ENCODE results near the gene GSTA3.
"Not testable (repeated sequence)": the region's sequence is repeated elsewhere in the genome, so short reads cannot be mapped to it uniquely, and the experiment has no call there.

GSTA3 gene

GRCh38 chr6:52909531-52909930 lies at the start of gene GSTA3:
Gene GSTA3 (minus strand): TSS chr6:52909698. CDS start chr6:52905834, 3,864 bp downstream.
- DNase-seq, result no peak

- no peak for DNase-seq
These were observed 49.2 kb upstream of the GSTA3 start for GRCh38 chr6:52958546-52959255.

GRCh38 chr6:52955871-52956270 lies 46.4 kb upstream of the GSTA3 start:
- no peak for DNase-seq

GRCh38 chr6:52953911-52954839 lies 44.7 kb upstream of the GSTA3 start:
- DNase-seq, result no peak

- peak; percentile 16 for DNase-seq
These were observed 36.8 kb upstream of the GSTA3 start for GRCh38 chr6:52946306-52946705.

GRCh38 chr6:52942821-52943220 lies 33.3 kb upstream of the GSTA3 start:
- DNase-seq, result not testable (repeated sequence)

- DNase-seq, result no peak
These were observed 32.7 kb upstream of the GSTA3 start for GRCh38 chr6:52942221-52942620.

- DNase-seq, result no peak
These were observed 28.4 kb upstream of the GSTA3 start for GRCh38 chr6:52937908-52938307.

- no peak for DNase-seq
These were observed 24.3 kb upstream of the GSTA3 start for GRCh38 chr6:52933778-52934177.

- no peak for DNase-seq
These were observed 21.9 kb upstream of the GSTA3 start for GRCh38 chr6:52931351-52931750.

- peak; percentile 90 for DNase-seq
These were observed 20.0 kb upstream of the GSTA3 start for GRCh38 chr6:52929321-52930164.

- DNase-seq, result no peak
These were observed 18.0 kb upstream of the GSTA3 start for GRCh38 chr6:52927451-52927850.

- no peak for DNase-seq
These were observed 16.7 kb upstream of the GSTA3 start for GRCh38 chr6:52925919-52926792.

GRCh38 chr6:52925042-52925441 lies 15.5 kb upstream of the GSTA3 start:
- no peak for DNase-seq

- DNase-seq, result not testable (repeated sequence)
These were observed 14.2 kb upstream of the GSTA3 start for GRCh38 chr6:52923689-52924088.

GRCh38 chr6:52922161-52922560 lies 12.7 kb upstream of the GSTA3 start:
- DNase-seq, result no peak

- DNase-seq, result no peak
These were observed 12.2 kb upstream of the GSTA3 start for GRCh38 chr6:52921743-52922142.

- not testable (repeated sequence) for DNase-seq
These were observed 10.0 kb upstream of the GSTA3 start for GRCh38 chr6:52919511-52919910.

GRCh38 chr6:52918771-52919170 lies 9.3 kb upstream of the GSTA3 start:
- DNase-seq, result not testable (repeated sequence)

- DNase-seq, result not testable (repeated sequence)
These were observed 8.7 kb upstream of the GSTA3 start for GRCh38 chr6:52918027-52918686.

- no peak for DNase-seq
These were observed 5.0 kb upstream of the GSTA3 start for GRCh38 chr6:52914516-52914915.

Data from OCI-M1 (cell line).